ENCODE results near the gene BAIAP3. TPM values are rescaled to one million over a fixed set of nuclear protein-coding genes. Genes with fewer than 3 reads are reported as not detected.
A peak's percentile ranks its signal among the peaks of the same experiment; 100 is the strongest.
"Not testable (repeated sequence)": the region's sequence is repeated elsewhere in the genome, so short reads cannot be mapped to it uniquely, and the experiment has no call there.

Gene BAIAP3
- total RNA-seq, 2 experiments from 2014 or later = 0.17 to 0.31 TPM

- CTCF ChIA-PET = no interaction called here
- Mint-ChIP-seq H3K27ac (no peak overlapping the region), H3K27me3 (no peaks in the 10 kb centered on the region), H3K4me3 (no peak overlapping the region), H3K9me3 (no peaks in the 10 kb centered on the region), H3K4me1 (ENCODE audit: low read depth) (no peaks in the 10 kb centered on the region), H3K36me3 (peaks cover 34% of the 10 kb centered on the region)
- POLR2A ChIA-PET = interaction anchor here (1.1 kb wide), 1 partner anchor 12 kb away, joined by 3 read pairs; no protein-coding TSS in a partner anchor
- no peak for DNase-seq
- intact Hi-C loops (cut with micrococcal nuclease) = no loop called here
These were observed 9.9 kb upstream of the BAIAP3 start for GRCh38 chr16:1323296-1324239.

GRCh38 chr16:1324286-1324826, 9.1 kb upstream of the BAIAP3 start:
- no peak overlapping the region for H3K27ac Mint-ChIP-seq
- H3K4me1 Mint-ChIP-seq (ENCODE audit: low read depth) = no peaks in the 10 kb centered on the region
- no peak for DNase-seq
- H3K4me3 Mint-ChIP-seq = no peak overlapping the region
- intact Hi-C loops (cut with micrococcal nuclease) = no loop called here
- H3K27me3 Mint-ChIP-seq = no peaks in the 10 kb centered on the region
- H3K9me3 Mint-ChIP-seq = no peaks in the 10 kb centered on the region
- CTCF ChIA-PET = no interaction called here
- POLR2A ChIA-PET = interaction anchor here (1.1 kb wide), 1 partner anchor 11 kb away, joined by 3 read pairs; no protein-coding TSS in a partner anchor
- peaks cover 28% of the 10 kb centered on the region for H3K36me3 Mint-ChIP-seq

GRCh38 chr16:1325261-1325660, 8.2 kb upstream of the BAIAP3 start:
- Mint-ChIP-seq H3K36me3 (peaks cover 19% of the 10 kb centered on the region), H3K27ac (no peak overlapping the region), H3K9me3 (no peaks in the 10 kb centered on the region), H3K4me1 (ENCODE audit: low read depth) (no peaks in the 10 kb centered on the region), H3K27me3 (no peaks in the 10 kb centered on the region), H3K4me3 (no peak overlapping the region)
- DNase-seq = no peak
- intact Hi-C loops (cut with micrococcal nuclease) = no loop called here
- POLR2A ChIA-PET = no interaction called here
- CTCF ChIA-PET = no interaction called here

GRCh38 chr16:1325673-1326371, 7.6 kb upstream of the BAIAP3 start:
- Mint-ChIP-seq H3K4me3 (no peak overlapping the region), H3K27ac (no peak overlapping the region), H3K36me3 (peaks cover 16% of the 10 kb centered on the region), H3K4me1 (ENCODE audit: low read depth) (no peaks in the 10 kb centered on the region), H3K27me3 (no peaks in the 10 kb centered on the region), H3K9me3 (no peaks in the 10 kb centered on the region)
- intact Hi-C loops (cut with micrococcal nuclease) = no loop called here
- CTCF ChIA-PET = interaction anchor here (1.5 kb wide), 1 partner anchor 9 kb away, joined by 5 read pairs; no protein-coding TSS in a partner anchor
- POLR2A ChIA-PET = interaction anchor here (1.1 kb wide), 1 partner anchor 798 kb away, joined by 3 read pairs; the partner anchor contains the start of gene CAPN15
- DNase-seq = no peak

GRCh38 chr16:1326391-1326790, 7.1 kb upstream of the BAIAP3 start:
- no peaks in the 10 kb centered on the region for H3K9me3 Mint-ChIP-seq
- POLR2A ChIA-PET = interaction anchor here (1.1 kb wide), 1 partner anchor 799 kb away, joined by 3 read pairs; the partner anchor contains the start of gene CAPN15
- intact Hi-C loops (cut with micrococcal nuclease) = no loop called here
- no peaks in the 10 kb centered on the region for H3K27me3 Mint-ChIP-seq
- CTCF ChIA-PET = interaction anchor here (1.5 kb wide), 1 partner anchor 9 kb away, joined by 5 read pairs; no protein-coding TSS in a partner anchor
- H3K4me3 Mint-ChIP-seq = no peak overlapping the region
- no peak for DNase-seq
- H3K27ac Mint-ChIP-seq = no peak overlapping the region
- H3K36me3 Mint-ChIP-seq = peaks cover 13% of the 10 kb centered on the region
- H3K4me1 Mint-ChIP-seq (ENCODE audit: low read depth) = peaks cover 2% of the 10 kb centered on the region

GRCh38 chr16:1326946-1327618, 6.4 kb upstream of the BAIAP3 start:
- intact Hi-C loops (cut with micrococcal nuclease) = no loop called here
- H3K36me3 Mint-ChIP-seq = peaks cover 13% of the 10 kb centered on the region
- H3K27me3 Mint-ChIP-seq = peaks cover 2% of the 10 kb centered on the region
- H3K4me1 Mint-ChIP-seq (ENCODE audit: low read depth) = peaks cover 7% of the 10 kb centered on the region
- no peak for DNase-seq
- POLR2A ChIA-PET = interaction anchor here (1.1 kb wide), 1 partner anchor 800 kb away, joined by 3 read pairs; the partner anchor contains the start of gene CAPN15
- no peak overlapping the region for H3K27ac Mint-ChIP-seq
- CTCF ChIA-PET = interaction anchor here (1.5 kb wide), 1 partner anchor 8 kb away, joined by 5 read pairs; no protein-coding TSS in a partner anchor
- H3K9me3 Mint-ChIP-seq = no peaks in the 10 kb centered on the region
- no peak overlapping the region for H3K4me3 Mint-ChIP-seq

- peaks cover 13% of the 10 kb centered on the region for H3K36me3 Mint-ChIP-seq
- peaks cover 12% of the 10 kb centered on the region for H3K4me1 Mint-ChIP-seq (ENCODE audit: low read depth)
- CTCF ChIA-PET = no interaction called here
- H3K27ac Mint-ChIP-seq = no peak overlapping the region
- no peaks in the 10 kb centered on the region for H3K9me3 Mint-ChIP-seq
- POLR2A ChIA-PET = no interaction called here
- H3K27me3 Mint-ChIP-seq = peaks cover 6% of the 10 kb centered on the region
- intact Hi-C loops (cut with micrococcal nuclease) = no loop called here
- no peak overlapping the region for H3K4me3 Mint-ChIP-seq
- no peak for DNase-seq
These were observed 5.9 kb upstream of the BAIAP3 start for GRCh38 chr16:1327619-1327947.

GRCh38 chr16:1328136-1328535, 5.3 kb upstream of the BAIAP3 start:
- H3K27me3 Mint-ChIP-seq; H3K4me3 Mint-ChIP-seq; intact Hi-C loops (cut with micrococcal nuclease); DNase-seq; H3K27ac Mint-ChIP-seq; POLR2A ChIA-PET; H3K9me3 Mint-ChIP-seq: not testable (repeated sequence)
- peaks cover 13% of the 10 kb centered on the region for H3K36me3 Mint-ChIP-seq
- CTCF ChIA-PET = interaction anchor here (1.0 kb wide), 1 partner anchor 283 kb away, joined by 3 read pairs; no protein-coding TSS in a partner anchor
- H3K4me1 Mint-ChIP-seq (ENCODE audit: low read depth) = peaks cover 15% of the 10 kb centered on the region

GRCh38 chr16:1328961-1329360, 4.5 kb upstream of the BAIAP3 start:
- CTCF ChIA-PET = interaction anchor here (1.0 kb wide), 1 partner anchor 282 kb away, joined by 3 read pairs; no protein-coding TSS in a partner anchor
- H3K9me3 Mint-ChIP-seq; H3K36me3 Mint-ChIP-seq; DNase-seq; intact Hi-C loops (cut with micrococcal nuclease); H3K4me3 Mint-ChIP-seq; POLR2A ChIA-PET; H3K27me3 Mint-ChIP-seq; H3K27ac Mint-ChIP-seq: not testable (repeated sequence)
- H3K4me1 Mint-ChIP-seq (ENCODE audit: low read depth) = peaks cover 15% of the 10 kb centered on the region

GRCh38 chr16:1330260-1330914, 3.1 kb upstream of the BAIAP3 start:
- no peak overlapping the region for H3K27ac Mint-ChIP-seq
- H3K4me1 Mint-ChIP-seq (ENCODE audit: low read depth) = peaks cover 17% of the 10 kb centered on the region
- POLR2A ChIA-PET = no interaction called here
- intact Hi-C loops (cut with micrococcal nuclease) = no loop called here
- H3K36me3 Mint-ChIP-seq = peaks cover under 1% of the 10 kb centered on the region
- CTCF ChIA-PET = interaction anchor here (0.7 to 1.1 kb wide), 3 partner anchors 18 to 376 kb away, joined by 3 to 5 read pairs (median 4); partner anchors contain the start of gene MAPK8IP3
- H3K9me3 Mint-ChIP-seq = no peaks in the 10 kb centered on the region
- peak; percentile 43 for DNase-seq
- H3K4me3 Mint-ChIP-seq = no peak overlapping the region
- peaks cover 16% of the 10 kb centered on the region for H3K27me3 Mint-ChIP-seq

Data from activated CD4-positive, alpha-beta memory T cell treated with anti-CD3 and anti-CD28 coated beads for 36 hours (primary cell).